GM08714 (cell line): ENCODE results near the gene NBAS.

Source experiments
- H3K4me3 ChIP-seq: fragments of 200-500 bp; sonication (Bioruptor generic); 2 replicates; pipeline ENCODE4 v1.5.1; 2014; ENCODE audit warnings: mild to moderate bottlenecking, low read length, inconsistent platforms
- ZNF274 ChIP-seq: IDR thresholded peaks from 2 replicates; pipeline ENCODE4 v1.6.1; 2012; ENCODE audit warnings: mild to moderate bottlenecking, low read depth, low read length

NBAS gene

DNA sequence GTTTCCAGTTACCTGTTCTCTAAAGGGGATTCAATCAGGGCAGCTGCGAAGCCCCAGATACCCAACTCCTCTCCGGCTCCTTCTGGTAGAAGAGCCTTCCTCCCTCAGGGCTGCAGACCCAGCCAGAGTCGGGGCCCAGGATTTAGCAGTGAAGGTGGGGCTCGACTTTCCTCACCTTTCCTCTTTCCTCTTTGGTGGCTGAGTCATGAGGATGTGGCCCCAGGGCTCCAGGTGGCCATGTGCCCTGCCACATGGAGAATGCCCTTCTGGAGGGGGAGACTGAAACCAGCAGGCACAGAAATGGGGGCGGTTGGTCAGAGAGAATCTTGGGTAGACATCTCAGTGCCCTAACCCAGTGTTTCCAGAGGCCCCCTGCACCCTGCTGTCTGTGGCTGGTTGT is 402.6 kb downstream of the NBAS start:
- no peak overlapping the region for H3K4me3 ChIP-seq

GRCh38 chr2:15158100-15158499 is 403.0 kb downstream of the NBAS start:
- no peak for TF ChIP-seq ZNF274

More for the DNA sequence above, 402.6 kb downstream of the NBAS start:
- TF ChIP-seq ZNF274 = no peak

DNA sequence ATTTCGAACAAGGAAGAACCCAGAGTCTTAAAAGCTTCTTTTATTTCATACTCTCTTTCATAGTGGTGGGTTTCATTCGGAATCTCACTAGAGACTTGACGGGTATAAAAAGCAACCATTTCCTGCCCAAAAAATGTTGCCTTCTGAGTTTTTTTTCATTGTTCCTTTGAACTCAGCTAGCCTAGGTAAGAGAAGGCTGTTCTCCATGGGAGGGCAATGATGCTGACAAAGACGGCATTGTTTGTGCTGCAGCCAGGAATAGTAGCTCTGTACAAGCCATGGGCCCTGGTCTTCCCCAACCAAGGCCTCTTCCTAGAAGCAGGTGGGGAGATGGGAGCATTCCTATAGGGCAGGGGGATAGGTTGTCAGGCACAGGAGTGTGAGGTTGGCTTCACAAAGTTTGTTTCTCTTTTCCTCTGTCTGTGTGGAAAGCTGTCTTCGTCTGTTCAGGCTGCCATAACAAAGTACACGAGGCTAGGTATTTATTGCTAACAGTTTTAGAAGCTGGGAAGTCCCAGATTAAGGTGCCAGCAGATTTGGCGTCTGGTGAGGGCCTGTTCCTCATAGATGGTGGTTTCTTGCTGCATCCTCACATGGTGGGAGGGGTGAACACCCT is 405.1 kb downstream of the NBAS start:
- H3K4me3 ChIP-seq = no peak overlapping the region
- no peak for TF ChIP-seq ZNF274

More at GRCh38 chr2:15158100-15158499, 403.0 kb downstream of the NBAS start:
- H3K4me3 ChIP-seq = no peak overlapping the region

DNA sequence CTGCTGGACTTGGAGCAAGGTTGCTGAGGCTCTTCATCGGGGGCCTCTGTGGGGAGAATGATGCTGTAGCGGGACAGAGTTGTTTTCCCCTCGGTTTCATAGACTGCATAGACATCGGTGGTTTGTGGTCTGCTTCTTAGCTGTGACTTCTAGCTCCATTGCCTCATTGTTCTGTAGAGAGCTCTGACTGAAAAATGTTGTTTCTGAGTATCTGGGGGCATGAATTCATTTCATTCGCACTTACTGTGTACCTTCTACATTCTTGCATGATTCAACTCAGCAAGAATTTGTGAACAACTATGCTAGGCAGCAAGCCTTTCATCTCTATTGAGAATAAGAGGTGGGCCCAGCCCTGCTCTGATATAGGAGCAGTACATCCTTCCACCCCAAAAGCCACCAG is 406.8 kb downstream of the NBAS start:
- no peak for TF ChIP-seq ZNF274
- no peak overlapping the region for H3K4me3 ChIP-seq

DNA sequence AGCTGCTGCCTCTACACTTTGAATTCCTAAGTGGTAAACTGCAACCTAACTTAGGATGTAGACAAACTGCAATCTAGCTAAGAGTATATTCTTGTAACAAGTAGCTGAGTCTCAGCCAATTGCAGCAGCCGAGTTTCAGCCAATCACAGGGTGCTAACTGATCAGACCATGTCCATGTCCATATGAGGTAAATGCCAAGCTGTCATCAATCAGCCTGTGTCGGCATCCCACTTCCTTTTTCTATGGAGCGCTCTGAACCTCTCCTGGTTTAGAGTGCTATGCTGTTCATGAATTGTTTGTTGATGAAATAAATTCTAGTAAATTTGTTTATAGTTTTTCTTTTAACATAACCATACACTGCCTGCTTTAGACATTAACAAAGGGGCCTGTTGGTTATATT is 408.8 kb downstream of the NBAS start:
- no peak overlapping the region for H3K4me3 ChIP-seq
- TF ChIP-seq ZNF274 = no peak

GRCh38 chr2:15149063-15149462 is 412.1 kb downstream of the NBAS start:
- H3K4me3 ChIP-seq = no peak overlapping the region
- TF ChIP-seq ZNF274 = no peak

GRCh38 chr2:15147591-15147990 is 413.5 kb downstream of the NBAS start:
- no peak for TF ChIP-seq ZNF274
- no peak overlapping the region for H3K4me3 ChIP-seq

GRCh38 chr2:15146960-15147359 is 414.2 kb downstream of the NBAS start:
- TF ChIP-seq ZNF274 = no peak
- H3K4me3 ChIP-seq = no peak overlapping the region

- no peak for TF ChIP-seq ZNF274
Measured at GRCh38 chr2:15145919-15146318, 415.2 kb downstream of the NBAS start.

GRCh38 chr2:15145046-15145817 is 415.9 kb downstream of the NBAS start:
- H3K4me3 ChIP-seq = no peak overlapping the region
- no peak for TF ChIP-seq ZNF274

More at GRCh38 chr2:15145919-15146318, 415.2 kb downstream of the NBAS start:
- H3K4me3 ChIP-seq = no peak overlapping the region

DNA sequence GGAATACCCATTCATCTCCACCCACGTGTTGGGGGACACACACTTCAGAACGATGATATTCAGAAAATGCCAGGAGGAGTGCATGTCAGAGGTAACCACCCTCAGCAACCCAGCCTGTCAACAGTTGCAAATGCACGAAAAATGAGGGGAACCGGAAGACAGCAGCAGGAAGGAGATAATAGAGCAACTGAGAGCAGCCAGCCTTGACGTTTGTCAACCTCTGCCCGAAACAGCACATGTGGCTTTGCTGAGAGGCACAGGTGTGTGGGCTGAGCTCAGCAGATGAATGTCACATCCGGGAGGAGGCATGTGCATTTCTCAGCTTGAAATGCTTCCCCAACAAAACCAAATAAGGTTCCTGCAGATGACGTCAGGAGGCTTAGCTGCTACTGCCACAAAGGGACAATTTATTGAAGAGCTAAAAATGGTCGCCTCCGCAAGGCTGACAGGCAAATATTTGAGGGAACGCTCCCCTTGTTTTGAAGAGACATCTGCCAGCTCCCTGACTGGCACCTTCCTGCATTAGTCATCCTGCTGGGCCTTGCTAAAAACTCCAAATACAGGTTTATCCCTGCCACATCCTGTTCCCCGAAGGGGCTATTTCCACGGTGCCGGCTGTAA is 419.0 kb downstream of the NBAS start:
- TF ChIP-seq ZNF274 = no peak
- H3K4me3 ChIP-seq = no peak overlapping the region

- H3K4me3 ChIP-seq = no peak overlapping the region
- no peak for TF ChIP-seq ZNF274
Measured at GRCh38 chr2:15141211-15141610, 419.9 kb downstream of the NBAS start.

DNA sequence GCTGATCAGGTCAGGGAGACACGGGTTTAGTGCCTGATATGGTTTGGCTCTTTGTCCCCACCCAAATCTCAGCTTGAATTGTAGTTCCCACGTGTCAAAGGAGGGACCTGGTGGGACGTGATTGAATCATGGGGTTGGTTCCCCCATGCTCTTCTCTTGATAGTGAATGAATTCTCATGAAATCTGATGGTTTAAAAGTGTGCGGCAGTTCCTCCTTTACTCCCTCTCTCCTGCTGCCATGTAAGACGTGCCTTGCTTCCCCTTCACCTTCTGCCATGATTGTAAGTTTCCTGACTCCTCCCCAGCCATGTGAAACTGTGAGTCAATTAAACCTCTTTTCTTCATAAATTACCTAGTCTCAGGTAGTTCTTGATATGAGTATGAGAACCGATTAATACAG is 424.5 kb downstream of the NBAS start:
- no peak overlapping the region for H3K4me3 ChIP-seq
- TF ChIP-seq ZNF274 = no peak

GRCh38 chr2:15134957-15135356 is 426.2 kb downstream of the NBAS start:
- TF ChIP-seq ZNF274 = no peak
- H3K4me3 ChIP-seq = no peak overlapping the region

- TF ChIP-seq ZNF274 = no peak
Measured at GRCh38 chr2:15133461-15133860, 427.7 kb downstream of the NBAS start.

More at GRCh38 chr2:15133461-15133860, 427.7 kb downstream of the NBAS start:
- no peak overlapping the region for H3K4me3 ChIP-seq
